Uterus (tissue), 4 donors: Measurements from ENCODE around the gene PDE4D. TPM values are rescaled to one million over a fixed set of nuclear protein-coding genes. Genes with fewer than 3 reads are reported as not detected.
"Not testable (repeated sequence)": the region's sequence is repeated elsewhere in the genome, so short reads cannot be mapped to it uniquely, and the experiment has no call there.

Experiments used
- DNase-seq, 2 donors: peaks; one replicate each; pipeline ENCODE4 v3.0.0-alpha.2; 2019 to 2020
- H3K27ac ChIP-seq, 2 donors: fragments of 200-600 bp; sonication (generic); 1 replicate in 1 of 2; 2 replicates in 1 of 2; pipeline ENCODE4 v1.5.1; 2016 to 2018
- H3K27me3 ChIP-seq, 2 donors: fragments of 200-600 bp; sonication (generic); one replicate each; pipeline ENCODE4 v1.5.1; 2018 to 2019; ENCODE audit warnings: control low read depth in 1 of 2
- H3K36me3 ChIP-seq, 2 donors: fragments of 200-600 bp; sonication (generic); one replicate each; pipeline ENCODE4 v1.5.1; 2019; ENCODE audit warnings: control low read depth in 1 of 2
- H3K4me1 ChIP-seq, 2 donors: fragments of 200-600 bp; sonication (generic); one replicate each; pipeline ENCODE4 v1.5.1; 2018 to 2019; ENCODE audit warnings: control low read depth in 1 of 2
- H3K4me3 ChIP-seq, 2 donors: fragments of 200-600 bp; sonication (generic); 1 replicate in 1 of 2; 2 replicates in 1 of 2; pipeline ENCODE4 v1.5.1; 2018 to 2019; ENCODE audit warnings: mild to moderate bottlenecking in 1 of 2
- H3K9me3 ChIP-seq, 2 donors: fragments of 200-600 bp; sonication (generic); one replicate each; pipeline ENCODE4 v1.5.1; 2019; ENCODE audit warnings: control low read depth in 1 of 2
- POLR2A ChIP-seq, 2 donors: fragments of 450-650 bp; IDR thresholded peaks; one replicate each; pipeline ENCODE4 v1.6.1; 2016; ENCODE audit warnings: antibody characterized with exemption in 2 of 2, mild to moderate bottlenecking in 1 of 2, moderate library complexity in 1 of 2
- intact Hi-C: fragments of 100-400 bp; cut with DNase I; formaldehyde crosslinking; loops from one replicate; pipeline ENCODE4 v1.15.1; 2023; ENCODE audit warnings: low total_unique reads
- total RNA-seq, 4 donors: library from RNA; depleted of rRNA in 3 of 4; stranded (reverse); fragments of >200 nt in 3 of 4; gene quantifications; one replicate each; pipeline versions ENCODE4 v1.1.0 to v1.2.4, GENCODE V29; 2014 to 2023
- TF ChIP-seq, protein P1 (sequence below), 4 experiments: fragments of 200-600 bp in 2 of 4; fragments of 450-650 bp in 2 of 4; sonication (generic) in 2 of 4; IDR thresholded peaks; one replicate each; pipeline ENCODE4 v1.5.1; 2016 to 2019; ENCODE audit warnings: antibody characterized with exemption in 4 of 4, mild to moderate bottlenecking in 2 of 4, moderate library complexity in 1 of 4
- donor health status: DM: yes; HTN: yes; CAD: no.

The PDE4D gene
- total RNA-seq, 4 donors from 2014 or later, result 27.1 to 77.0 (median 45.8) TPM

DNA sequence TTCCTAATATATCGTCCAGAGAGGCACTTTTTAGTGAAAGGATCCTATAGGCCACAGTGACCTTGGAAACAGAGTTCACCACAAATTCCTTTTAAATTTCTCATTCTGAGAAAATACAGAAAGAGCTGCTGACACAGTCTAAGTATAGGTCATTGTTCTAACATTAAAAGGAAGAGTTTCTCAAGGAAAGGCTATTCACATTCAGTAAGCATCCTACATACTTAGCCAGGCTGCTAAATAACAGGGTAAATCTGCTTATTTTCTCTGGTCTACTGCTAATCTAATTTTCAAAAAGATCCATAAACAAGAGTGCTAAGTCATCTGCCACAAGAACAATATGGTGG lies 313.7 kb downstream of the PDE4D start:
- DNase-seq, result no peak
- Histone ChIP-seq H3K27ac (no peak overlapping the region), H3K4me1 (no peaks in the 10 kb centered on the region), H3K36me3 (no peaks in the 10 kb centered on the region), H3K4me3 (no peak overlapping the region), H3K27me3 (no peaks in the 10 kb centered on the region), H3K9me3 (no peaks in the 10 kb centered on the region)
- intact Hi-C loops, result no loop called here
- TF ChIP-seq, protein P1, sequence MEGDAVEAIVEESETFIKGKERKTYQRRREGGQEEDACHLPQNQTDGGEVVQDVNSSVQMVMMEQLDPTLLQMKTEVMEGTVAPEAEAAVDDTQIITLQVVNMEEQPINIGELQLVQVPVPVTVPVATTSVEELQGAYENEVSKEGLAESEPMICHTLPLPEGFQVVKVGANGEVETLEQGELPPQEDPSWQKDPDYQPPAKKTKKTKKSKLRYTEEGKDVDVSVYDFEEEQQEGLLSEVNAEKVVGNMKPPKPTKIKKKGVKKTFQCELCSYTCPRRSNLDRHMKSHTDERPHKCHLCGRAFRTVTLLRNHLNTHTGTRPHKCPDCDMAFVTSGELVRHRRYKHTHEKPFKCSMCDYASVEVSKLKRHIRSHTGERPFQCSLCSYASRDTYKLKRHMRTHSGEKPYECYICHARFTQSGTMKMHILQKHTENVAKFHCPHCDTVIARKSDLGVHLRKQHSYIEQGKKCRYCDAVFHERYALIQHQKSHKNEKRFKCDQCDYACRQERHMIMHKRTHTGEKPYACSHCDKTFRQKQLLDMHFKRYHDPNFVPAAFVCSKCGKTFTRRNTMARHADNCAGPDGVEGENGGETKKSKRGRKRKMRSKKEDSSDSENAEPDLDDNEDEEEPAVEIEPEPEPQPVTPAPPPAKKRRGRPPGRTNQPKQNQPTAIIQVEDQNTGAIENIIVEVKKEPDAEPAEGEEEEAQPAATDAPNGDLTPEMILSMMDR (IDR thresholded peaks at IDR 0.05), result no peak
- no peak for TF ChIP-seq POLR2A (IDR thresholded peaks at IDR 0.05)

DNA sequence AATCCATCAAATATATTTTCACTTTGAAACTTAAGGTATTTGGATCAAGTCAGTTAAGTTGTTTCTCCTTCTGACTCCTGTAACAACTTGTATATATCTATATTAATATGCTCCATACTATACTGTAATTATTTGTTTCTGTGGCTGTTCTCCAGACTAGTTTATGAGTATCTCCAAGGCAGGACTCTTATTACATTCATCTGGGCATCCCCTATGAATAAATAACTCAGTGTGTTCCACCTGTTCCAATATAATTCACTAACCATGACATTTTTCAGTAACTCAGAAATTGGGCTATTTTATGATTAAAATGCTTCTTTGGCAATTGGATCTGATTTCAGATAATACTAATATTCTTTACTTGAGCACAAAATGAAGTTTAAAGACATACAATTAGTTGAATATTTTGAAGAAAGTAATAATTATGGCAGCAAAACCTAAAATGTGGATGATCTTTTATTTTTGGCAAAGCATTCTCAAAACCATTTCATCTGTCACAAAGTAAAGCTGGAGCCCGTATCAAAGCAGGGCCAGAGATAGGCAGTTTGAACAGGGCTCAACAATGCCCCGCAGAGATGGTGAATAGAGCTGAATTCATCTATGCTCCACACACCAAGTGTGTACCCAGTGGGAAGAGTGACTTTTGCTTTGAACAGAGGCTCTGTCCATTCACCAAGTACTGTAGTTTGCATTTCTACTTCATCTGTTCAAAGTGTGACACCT lies 314.3 kb downstream of the PDE4D start:
- DNase-seq, result no peak
- H3K36me3 ChIP-seq, result no peaks in the 10 kb centered on the region
- H3K4me1 ChIP-seq, result no peaks in the 10 kb centered on the region
- H3K4me3 ChIP-seq, result no peak overlapping the region
- intact Hi-C loops, result no loop called here
- no peaks in the 10 kb centered on the region for H3K9me3 ChIP-seq
- no peak for TF ChIP-seq POLR2A (IDR thresholded peaks at IDR 0.05)
- TF ChIP-seq, protein P1 (IDR thresholded peaks at IDR 0.05), result no peak
- no peaks in the 10 kb centered on the region for H3K27me3 ChIP-seq
- no peak overlapping the region for H3K27ac ChIP-seq

DNA sequence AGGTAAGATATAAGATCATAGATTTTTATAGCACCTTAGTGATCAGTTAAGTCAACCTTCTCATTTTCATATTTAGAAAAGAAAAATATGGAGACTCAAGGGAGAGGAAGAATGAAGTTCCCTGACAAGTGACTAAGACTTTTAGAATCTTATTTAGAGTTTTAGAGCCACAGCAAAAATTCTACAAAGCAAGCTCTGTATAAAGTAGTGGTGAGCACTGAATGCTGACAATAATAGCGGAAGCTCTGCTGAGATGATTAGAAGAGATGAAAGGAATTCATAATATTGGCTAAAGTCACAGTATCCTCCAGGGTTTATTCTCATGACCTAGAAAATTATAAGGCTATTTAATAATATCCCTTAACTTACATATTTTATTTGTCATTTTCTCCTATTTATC lies 316.0 kb downstream of the PDE4D start:
- H3K4me3 ChIP-seq, result no peak overlapping the region
- no peaks in the 10 kb centered on the region for H3K9me3 ChIP-seq
- DNase-seq, result no peak
- no peaks in the 10 kb centered on the region for H3K27me3 ChIP-seq
- H3K36me3 ChIP-seq, result no peaks in the 10 kb centered on the region
- H3K4me1 ChIP-seq, result no peaks in the 10 kb centered on the region
- intact Hi-C loops, result no loop called here
- no peak overlapping the region for H3K27ac ChIP-seq
- TF ChIP-seq, protein P1 (IDR thresholded peaks at IDR 0.05), result no peak
- no peak for TF ChIP-seq POLR2A (IDR thresholded peaks at IDR 0.05)

DNA sequence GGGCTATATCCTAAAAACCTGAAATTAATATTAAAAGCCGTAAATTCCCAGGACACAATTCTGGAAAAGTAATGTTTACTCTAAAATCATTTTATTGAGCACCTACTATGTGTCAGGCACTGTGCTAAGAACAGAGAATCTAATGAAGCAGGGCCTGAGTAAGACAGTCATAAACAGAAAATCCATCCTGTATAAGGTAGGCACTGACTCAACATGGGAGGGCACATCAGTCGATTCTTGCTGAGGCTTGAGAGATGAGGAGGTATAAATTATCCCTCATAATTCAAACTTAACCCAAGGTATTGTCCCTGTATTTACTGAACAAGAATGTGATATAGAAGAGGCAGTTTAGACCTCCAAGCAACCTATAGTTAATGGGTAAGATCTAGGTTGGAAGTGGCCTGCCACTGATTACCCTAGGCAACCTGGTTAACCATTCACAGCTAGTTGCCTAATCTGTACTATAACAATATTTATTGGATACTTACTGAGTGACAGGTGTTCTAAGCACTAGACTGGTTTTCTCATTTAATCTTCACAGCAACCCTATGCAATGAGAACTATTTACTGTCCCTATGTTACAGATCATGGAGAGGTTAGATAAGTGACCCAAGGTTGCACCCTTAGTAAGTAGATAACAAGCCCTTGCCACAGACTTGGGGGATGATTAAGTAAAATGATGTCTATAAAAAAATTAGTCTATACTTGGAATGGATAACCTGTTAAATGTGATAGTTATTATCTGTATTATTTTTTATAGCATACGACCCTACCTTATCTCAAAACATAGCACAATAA lies 317.7 kb downstream of the PDE4D start:
- no peak overlapping the region for H3K4me3 ChIP-seq
- TF ChIP-seq, protein P1 (IDR thresholded peaks at IDR 0.05), result no peak
- TF ChIP-seq POLR2A (IDR thresholded peaks at IDR 0.05), result no peak
- no peaks in the 10 kb centered on the region for H3K9me3 ChIP-seq
- no peak for DNase-seq
- intact Hi-C loops, result no loop called here
- no peaks in the 10 kb centered on the region for H3K27me3 ChIP-seq
- H3K27ac ChIP-seq, result no peak overlapping the region
- H3K4me1 ChIP-seq, result no peaks in the 10 kb centered on the region
- H3K36me3 ChIP-seq, result no peaks in the 10 kb centered on the region

DNA sequence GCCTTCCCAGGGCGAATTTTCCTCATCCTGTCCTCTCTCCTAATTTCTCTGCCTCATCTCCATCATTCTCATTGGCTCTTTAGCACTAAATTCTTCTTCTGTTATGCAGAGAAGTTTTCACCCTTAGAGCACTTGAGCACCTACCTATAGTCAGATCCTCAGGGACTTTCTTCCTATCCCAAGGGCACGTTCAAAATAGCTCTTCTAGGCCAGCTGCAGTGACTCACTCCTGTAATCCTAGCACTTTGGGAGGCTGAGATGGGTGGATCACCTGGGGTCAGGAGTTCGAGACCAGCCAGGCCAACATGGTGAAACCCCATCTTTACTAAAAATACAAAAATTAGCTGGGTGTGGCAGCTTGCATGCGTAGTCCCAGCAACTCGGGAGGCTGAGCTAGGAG lies 320.0 kb downstream of the PDE4D start:
- H3K36me3 ChIP-seq, intact Hi-C loops, H3K9me3 ChIP-seq, H3K27ac ChIP-seq, H3K27me3 ChIP-seq, H3K4me3 ChIP-seq, DNase-seq, H3K4me1 ChIP-seq: not testable (repeated sequence)
